ENCODE data around the gene PIK3IP1.

Gene PIK3IP1

DNA sequence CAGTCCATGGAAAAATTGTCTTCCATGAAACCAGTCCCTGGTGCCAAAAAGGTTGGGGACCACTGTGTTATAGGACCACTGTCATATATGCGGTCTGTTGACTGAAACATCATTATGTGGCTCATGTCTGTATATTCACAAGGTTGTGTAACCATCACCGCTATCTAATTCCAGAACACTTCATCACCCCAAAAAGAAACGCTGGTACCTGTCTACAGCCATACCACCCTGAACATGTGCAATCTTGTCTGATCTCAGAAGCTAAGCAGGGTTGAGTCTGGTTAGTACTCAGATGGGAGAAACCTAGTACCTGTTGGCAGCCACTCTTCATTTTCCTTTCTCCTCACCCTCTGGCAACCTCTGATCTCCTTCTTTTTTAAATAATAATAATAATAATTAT is 12.9 kb upstream of the PIK3IP1 start:
- no peak for DNase-seq

DNA sequence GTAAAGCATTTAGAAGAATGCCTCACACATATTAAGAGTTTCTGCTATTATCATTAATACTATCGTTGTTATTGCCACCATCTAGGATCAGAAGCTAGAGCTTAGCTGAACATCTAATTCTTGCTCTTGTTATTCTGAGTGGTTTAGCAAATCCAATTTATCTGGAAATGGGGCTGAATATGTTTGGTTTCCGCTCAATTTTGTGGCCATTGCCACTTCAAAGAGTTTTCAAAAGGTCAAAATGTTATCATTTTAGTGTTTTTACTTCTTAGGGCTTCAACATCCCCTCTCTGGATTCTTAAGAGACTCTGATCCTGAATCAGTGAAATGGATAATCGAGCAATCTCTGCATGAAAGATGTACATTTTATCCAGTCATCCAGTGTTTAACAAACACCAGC is 10.2 kb upstream of the PIK3IP1 start:
- no peak for DNase-seq

- no peak for DNase-seq
Measured at GRCh38 chr22:31302006-31302405, 9.7 kb upstream of the PIK3IP1 start.

DNA sequence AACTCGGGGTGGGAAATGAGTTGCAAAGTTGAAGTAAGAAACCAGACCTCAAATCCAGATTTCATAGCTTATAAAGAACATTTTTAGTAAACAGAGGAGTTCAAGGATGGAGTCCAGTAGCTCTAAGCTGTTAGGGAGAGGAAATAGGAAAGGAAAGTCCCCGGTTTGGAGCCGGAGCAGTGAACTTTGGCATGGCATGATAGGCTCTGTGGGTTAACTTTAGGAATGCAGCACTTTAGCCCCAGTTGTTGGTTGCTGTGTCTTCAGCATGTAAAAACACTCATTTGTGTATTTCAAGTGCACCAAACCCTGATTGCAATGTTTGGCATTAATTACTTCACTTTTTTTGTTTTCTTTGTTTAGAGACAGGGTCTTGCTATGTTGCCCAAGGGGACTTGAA is 8.6 kb upstream of the PIK3IP1 start:
- no peak for DNase-seq

- DNase-seq = no peak
Measured at GRCh38 chr22:31295831-31296657, 3.8 kb upstream of the PIK3IP1 start.

GRCh38 chr22:31295360-31295759 is 3.1 kb upstream of the PIK3IP1 start:
- peak in 1 of 6 experiments; percentile 24 for DNase-seq

DNA sequence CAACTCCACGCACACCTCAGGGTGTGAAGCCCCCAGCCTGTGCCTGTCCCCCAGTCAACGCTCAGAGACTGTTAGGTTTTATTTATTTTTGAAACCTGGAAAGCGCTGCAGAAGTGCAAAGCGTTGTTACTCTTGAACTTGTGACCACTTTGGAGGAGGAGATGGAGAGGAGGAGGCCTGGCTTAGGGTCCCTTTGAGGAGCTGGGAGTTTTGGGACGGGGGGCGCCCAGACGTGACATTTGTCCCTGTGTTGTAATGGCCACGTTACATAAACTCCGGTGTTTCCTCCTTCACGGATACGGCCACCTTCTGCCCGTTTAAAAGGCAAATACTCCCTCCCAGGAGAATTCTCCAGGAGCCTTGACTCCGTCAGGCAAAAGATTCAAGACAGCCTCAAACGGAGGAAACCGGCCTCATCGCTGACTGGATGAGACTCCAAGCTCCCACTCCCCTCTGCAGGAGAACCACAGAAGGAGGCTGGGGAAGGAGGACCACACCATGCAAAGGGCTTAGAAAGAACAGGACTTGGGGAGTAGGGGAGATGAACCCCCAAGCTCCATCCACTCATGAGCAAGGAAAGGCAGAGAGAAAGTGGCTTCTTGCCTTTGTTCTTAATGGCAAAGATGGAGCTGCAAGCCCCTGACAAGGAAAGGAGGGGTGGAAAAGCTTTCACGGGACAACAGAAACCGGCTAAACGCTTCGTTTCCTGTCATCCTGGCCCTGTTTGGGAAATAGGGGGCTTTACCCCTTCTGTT is 630 bp downstream of the PIK3IP1 start:
- DNase-seq = peak in 3 of 6 experiments; percentile 52 to 82 (median 58)

DNA sequence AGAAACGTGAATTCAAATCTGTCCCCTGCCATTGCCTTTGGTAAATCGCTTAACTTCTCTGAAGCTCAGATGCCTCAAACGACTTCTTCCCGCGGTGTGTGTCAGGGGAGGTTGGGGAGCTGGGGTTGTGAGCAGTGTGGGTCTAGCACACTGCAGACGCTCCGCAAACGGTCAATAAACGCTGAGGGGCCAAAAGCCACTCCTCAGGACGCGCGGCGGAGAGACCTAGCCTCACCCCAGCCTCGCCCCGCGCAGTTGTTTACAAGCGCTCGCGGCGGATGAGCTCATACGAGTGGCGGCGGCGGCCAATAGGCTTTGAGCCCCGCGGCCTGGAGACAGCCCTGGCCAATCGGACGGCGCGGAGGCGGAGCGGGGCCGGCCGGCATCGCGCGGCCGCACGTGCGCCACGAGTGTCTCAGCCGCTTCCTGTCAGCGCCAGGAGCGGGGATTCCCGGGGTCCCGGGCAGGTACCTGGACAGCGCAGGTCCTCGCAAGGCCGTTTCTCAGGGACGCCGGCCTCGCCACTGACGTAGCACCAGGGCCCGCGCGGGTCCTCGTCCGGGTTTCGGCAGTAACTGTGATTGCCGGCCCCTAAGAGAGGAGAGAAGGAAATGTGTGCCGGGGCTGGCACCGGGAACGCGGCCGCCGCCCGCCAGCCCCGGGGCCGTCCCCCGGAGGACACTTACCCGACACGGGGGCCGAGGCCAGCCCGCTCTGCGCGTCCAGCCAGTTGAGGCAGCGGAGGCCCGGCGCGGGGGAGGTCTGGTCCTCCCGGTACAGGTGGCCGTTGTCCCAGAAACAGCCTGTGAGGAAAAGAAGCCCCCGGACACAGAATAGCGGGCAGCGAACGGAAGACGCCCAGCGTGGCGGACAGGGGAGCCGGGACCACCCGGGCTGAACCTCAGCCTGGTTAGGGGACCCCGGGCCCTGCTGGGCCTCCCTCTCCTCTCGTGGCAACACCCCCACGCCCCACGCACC is 1.5 kb downstream of the PIK3IP1 start:
- peak; percentile 91 to 96 (median 96) for DNase-seq

- DNase-seq = peak in 2 of 6 experiments; percentile 50 to 71
Measured at GRCh38 chr22:31289344-31289743, 2.9 kb downstream of the PIK3IP1 start.

DNA sequence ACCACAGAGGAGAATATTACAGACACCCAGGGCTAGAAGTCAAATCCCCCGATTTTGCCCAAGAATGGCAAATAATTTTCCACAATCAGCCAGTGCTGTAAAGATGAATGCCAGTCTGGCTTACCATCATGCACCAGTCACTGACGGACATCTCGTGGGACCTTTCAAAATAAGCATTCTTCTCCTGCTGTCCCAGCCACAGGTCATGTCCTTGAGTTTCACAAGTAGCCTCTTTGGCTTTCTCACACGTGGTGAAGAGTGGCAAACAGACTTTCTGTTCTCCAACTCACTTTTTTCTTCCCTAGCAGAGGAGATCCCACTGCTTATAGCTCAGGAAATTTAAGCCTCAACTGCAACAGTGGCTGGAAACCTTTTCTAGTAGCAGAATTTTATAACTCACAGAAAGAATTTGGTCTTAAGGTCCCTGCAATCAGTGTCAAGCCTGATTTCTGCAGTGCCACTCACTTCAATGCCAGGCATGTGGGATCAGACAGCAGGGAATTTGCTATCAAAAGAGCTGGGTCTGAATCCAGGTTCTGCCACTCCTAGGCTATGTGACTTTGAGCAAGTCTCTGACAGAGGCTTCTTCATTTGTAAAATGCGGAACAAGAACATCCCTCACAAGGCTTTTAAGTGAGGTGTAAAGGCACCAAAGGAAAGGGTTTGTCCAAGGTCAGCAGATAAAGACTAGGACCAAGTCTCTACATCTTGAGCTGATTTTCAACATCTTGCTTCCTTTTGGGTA is 3.6 kb downstream of the PIK3IP1 start:
- peak in 1 of 6 experiments; percentile 36 for DNase-seq

- no peak for DNase-seq
Measured at GRCh38 chr22:31287818-31288495, 4.3 kb downstream of the PIK3IP1 start.

- DNase-seq = peak; percentile 47 to 88 (median 80)
Measured at GRCh38 chr22:31286360-31287255, 5.7 kb downstream of the PIK3IP1 start.

DNA sequence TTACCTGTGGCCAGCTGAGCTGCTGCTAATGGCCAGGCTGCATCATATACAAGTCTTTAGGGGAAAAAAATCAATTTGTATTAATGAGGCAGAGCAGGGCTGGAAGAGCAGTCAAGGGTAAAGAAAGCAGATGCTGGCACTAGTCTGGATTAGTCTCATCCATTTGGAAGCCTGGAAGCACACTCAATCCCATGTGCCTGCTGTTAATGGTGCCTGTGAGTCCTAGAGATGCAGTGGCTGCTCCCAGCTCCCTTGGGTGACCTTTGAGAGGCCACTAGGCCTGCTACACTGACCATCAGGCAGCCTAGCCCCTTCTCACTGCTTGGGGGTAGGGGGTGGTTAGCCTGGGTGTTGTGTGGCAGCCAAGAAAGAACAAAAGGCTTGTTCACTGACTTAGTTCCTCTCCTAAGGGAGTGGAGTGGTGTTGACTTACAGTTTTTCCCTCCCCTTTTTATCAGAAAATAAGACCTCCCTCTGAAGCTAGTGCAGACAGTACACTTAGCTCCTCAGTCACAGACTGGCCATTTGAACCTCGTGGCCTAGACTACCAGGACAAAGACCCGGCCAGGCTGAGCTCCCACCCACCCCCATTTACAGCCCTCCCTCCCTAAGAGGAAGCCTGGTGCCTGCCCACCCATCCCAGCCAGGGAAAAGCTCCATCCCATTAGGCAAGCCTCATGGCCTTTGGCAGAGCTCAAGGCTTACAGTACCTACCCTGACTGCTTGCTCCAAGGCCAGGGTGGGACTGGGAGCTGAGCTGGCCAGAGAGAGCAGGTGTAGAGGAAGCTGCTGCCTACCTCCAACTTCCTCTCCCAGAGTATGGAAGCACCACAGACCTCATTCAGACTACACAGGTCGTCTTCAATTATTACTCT is 7.8 kb downstream of the PIK3IP1 start:
- DNase-seq = peak in 2 of 6 experiments; percentile 21 to 35

GRCh38 chr22:31282748-31283468 is 9.4 kb downstream of the PIK3IP1 start:
- peak in 2 of 6 experiments; percentile 22 to 28 for DNase-seq

GRCh38 chr22:31281733-31282132 is 10.6 kb downstream of the PIK3IP1 start:
- DNase-seq = peak in 2 of 6 experiments; percentile 33 to 35

DNA sequence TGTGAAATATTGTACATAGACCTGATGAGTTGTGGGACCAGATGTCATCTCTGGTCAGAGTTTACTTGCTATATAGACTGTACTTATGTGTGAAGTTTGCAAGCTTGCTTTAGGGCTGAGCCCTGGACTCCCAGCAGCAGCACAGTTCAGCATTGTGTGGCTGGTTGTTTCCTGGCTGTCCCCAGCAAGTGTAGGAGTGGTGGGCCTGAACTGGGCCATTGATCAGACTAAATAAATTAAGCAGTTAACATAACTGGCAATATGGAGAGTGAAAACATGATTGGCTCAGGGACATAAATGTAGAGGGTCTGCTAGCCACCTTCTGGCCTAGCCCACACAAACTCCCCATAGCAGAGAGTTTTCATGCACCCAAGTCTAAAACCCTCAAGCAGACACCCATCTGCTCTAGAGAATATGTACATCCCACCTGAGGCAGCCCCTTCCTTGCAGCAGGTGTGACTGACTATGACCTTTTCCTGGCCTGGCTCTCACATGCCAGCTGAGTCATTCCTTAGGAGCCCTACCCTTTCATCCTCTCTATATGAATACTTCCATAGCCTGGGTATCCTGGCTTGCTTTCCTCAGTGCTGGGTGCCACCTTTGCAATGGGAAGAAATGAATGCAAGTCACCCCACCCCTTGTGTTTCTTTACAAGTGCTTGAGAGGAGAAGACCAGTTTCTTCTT is 12.3 kb downstream of the PIK3IP1 start:
- DNase-seq = peak in 2 of 6 experiments; percentile 53 to 54

- peak in 1 of 6 experiments; percentile 45 for DNase-seq
Measured at GRCh38 chr22:31279327-31279669, 13.0 kb downstream of the PIK3IP1 start.

Data from stimulated activated naive CD4-positive, alpha-beta T cell (primary cell).